Caco-2 (cell line): ENCODE data around the gene NSMCE3. TPM values are rescaled to one million over a fixed set of nuclear protein-coding genes. Genes with fewer than 3 reads are reported as not detected.

Experiments used
- BruUV-seq: library from RNA; stranded (reverse); fragments of 400-500 nt; replicated peaks from 2 replicates; lab custom pipeline; 2021; lab: Mats Ljungman, UMichigan
- CTCF ChIA-PET: fragments of 300-600 bp; sonication (Branson Sonifier 250); formaldehyde crosslinking; loops from one replicate; lab custom pipeline; 2022; ENCODE audit warnings: antibody characterized with exemption; lab: Charles Lee
- POLR2A ChIA-PET: fragments of 300-600 bp; sonication (Branson Sonifier 250); formaldehyde crosslinking; loops from one replicate; lab custom pipeline; 2022; ENCODE audit warnings: antibody characterized with exemption; lab: Charles Lee
- DNase-seq, 2 experiments: peaks; one replicate each; pipeline versions ENCODE4 v3.0.0 to v3.0.0-alpha.2; 2020 to 2022
- H3K27me3 ChIP-seq: replicated peaks from 2 replicates; pipeline ENCODE4 v1.6.0; 2011; ENCODE audit warnings: low read length; ENCODE audit not compliant: control insufficient read depth, insufficient read depth
- H3K36me3 ChIP-seq: 2 replicates; pipeline ENCODE4 v1.5.1; 2011; ENCODE audit warnings: low read length; ENCODE audit not compliant: control insufficient read depth, insufficient read depth
- H3K4me1 ChIP-seq: fragments of 250-450 bp; sonication (Bioruptor Pico); 2 replicates; pipeline ENCODE4 v1.5.1; 2020; ENCODE audit warnings: mild to moderate bottlenecking
- H3K4me3 ChIP-seq: 2 replicates; pipeline ENCODE4 v1.5.1; 2011; ENCODE audit warnings: low read depth, mild to moderate bottlenecking, control low read depth, low read length
- H3K9me3 ChIP-seq: fragments of 250-450 bp; sonication (Bioruptor Pico); 2 replicates; pipeline ENCODE4 v1.5.1; 2020; ENCODE audit warnings: mild to moderate bottlenecking, moderate library complexity
- H3K27ac Mint-ChIP-seq: one replicate; pipeline ENCODE4 v1.8.0; 2022; ENCODE audit warnings: mixed read lengths; ENCODE audit not compliant: unreplicated experiment
- H3K27me3 Mint-ChIP-seq: one replicate; pipeline ENCODE4 v1.8.0; 2022; ENCODE audit warnings: mixed read lengths; ENCODE audit not compliant: insufficient read depth, unreplicated experiment
- H3K36me3 Mint-ChIP-seq: one replicate; pipeline ENCODE4 v1.8.0; 2022; ENCODE audit warnings: mild to moderate bottlenecking, mixed read lengths; ENCODE audit not compliant: insufficient read depth, unreplicated experiment
- H3K4me1 Mint-ChIP-seq: one replicate; pipeline ENCODE4 v1.8.0; 2022; ENCODE audit warnings: low read depth, mixed read lengths; ENCODE audit not compliant: unreplicated experiment
- H3K4me3 Mint-ChIP-seq: one replicate; pipeline ENCODE4 v1.8.0; 2022; ENCODE audit warnings: mild to moderate bottlenecking, moderate library complexity, mixed read lengths; ENCODE audit not compliant: unreplicated experiment
- H3K9me3 Mint-ChIP-seq: one replicate; pipeline ENCODE4 v1.8.0; 2022; ENCODE audit warnings: mixed read lengths; ENCODE audit not compliant: unreplicated experiment
- intact Hi-C: fragments of 100-400 bp; cut with micrococcal nuclease; formaldehyde crosslinking; loops from one replicate; pipeline ENCODE4 v1.10.0; 2022; ENCODE audit not compliant: unreplicated experiment
- total RNA-seq: library from RNA; stranded (reverse); gene quantifications from 2 replicates; pipeline ENCODE4 v1.2.3, GENCODE V29; 2022
- TF ChIP-seq, protein P1 (sequence below), 2 experiments: fragments of 200-600 bp in 1 of 2; IDR thresholded peaks; 1 replicate in 1 of 2; 2 replicates in 1 of 2; pipeline versions ENCODE4 v1.5.1 to v1.8.0; 2011 to 2022; ENCODE audit warnings: antibody characterized with exemption in 1 of 2, control low read depth in 1 of 2, inconsistent platforms in 1 of 2, low read depth in 1 of 2, low read length in 1 of 2, mild to moderate bottlenecking in 1 of 2, moderate library complexity in 1 of 2; ENCODE audit not compliant: insufficient read depth in 1 of 2, severe bottlenecking in 1 of 2, unreplicated experiment in 1 of 2

Gene NSMCE3
- total RNA-seq, 1 experiment from 2014 or later: 7.8 TPM

GRCh38 chr15:29223640-29224039 is 46.0 kb downstream of the NSMCE3 start:
- BruUV-seq: no TSS peak
- H3K9me3 Mint-ChIP-seq: no peaks in the 10 kb centered on the region
- TF ChIP-seq, protein P1, sequence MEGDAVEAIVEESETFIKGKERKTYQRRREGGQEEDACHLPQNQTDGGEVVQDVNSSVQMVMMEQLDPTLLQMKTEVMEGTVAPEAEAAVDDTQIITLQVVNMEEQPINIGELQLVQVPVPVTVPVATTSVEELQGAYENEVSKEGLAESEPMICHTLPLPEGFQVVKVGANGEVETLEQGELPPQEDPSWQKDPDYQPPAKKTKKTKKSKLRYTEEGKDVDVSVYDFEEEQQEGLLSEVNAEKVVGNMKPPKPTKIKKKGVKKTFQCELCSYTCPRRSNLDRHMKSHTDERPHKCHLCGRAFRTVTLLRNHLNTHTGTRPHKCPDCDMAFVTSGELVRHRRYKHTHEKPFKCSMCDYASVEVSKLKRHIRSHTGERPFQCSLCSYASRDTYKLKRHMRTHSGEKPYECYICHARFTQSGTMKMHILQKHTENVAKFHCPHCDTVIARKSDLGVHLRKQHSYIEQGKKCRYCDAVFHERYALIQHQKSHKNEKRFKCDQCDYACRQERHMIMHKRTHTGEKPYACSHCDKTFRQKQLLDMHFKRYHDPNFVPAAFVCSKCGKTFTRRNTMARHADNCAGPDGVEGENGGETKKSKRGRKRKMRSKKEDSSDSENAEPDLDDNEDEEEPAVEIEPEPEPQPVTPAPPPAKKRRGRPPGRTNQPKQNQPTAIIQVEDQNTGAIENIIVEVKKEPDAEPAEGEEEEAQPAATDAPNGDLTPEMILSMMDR (IDR thresholded peaks at IDR 0.05; ENCODE audit: insufficient read depth in 1 of 2, low read depth in 1 of 2, low read length in 1 of 2, severe bottlenecking in 1 of 2, unreplicated experiment in 1 of 2): no peak
- no peak overlapping the region for H3K27ac Mint-ChIP-seq
- Histone ChIP-seq H3K27me3 (no peaks in the 10 kb centered on the region), H3K36me3 (no peaks in the 10 kb centered on the region), H3K9me3 (no peaks in the 10 kb centered on the region; the same call in 1 of the 2 replicates), H3K4me1 (no peaks in the 10 kb centered on the region), H3K4me3 (no peak overlapping the region)
- DNase-seq: no peak
- no peak overlapping the region for H3K4me3 Mint-ChIP-seq
- intact Hi-C loops: no loop called here
- peaks cover 4% of the 10 kb centered on the region for H3K27me3 Mint-ChIP-seq
- ChIA-PET POLR2A (no interaction called here), CTCF (no interaction called here)
- no peaks in the 10 kb centered on the region for H3K4me1 Mint-ChIP-seq
- H3K36me3 Mint-ChIP-seq: no peaks in the 10 kb centered on the region

- Histone ChIP-seq H3K27me3 (no peaks in the 10 kb centered on the region), H3K9me3 (no peaks in the 10 kb centered on the region), H3K4me1 (no peaks in the 10 kb centered on the region), H3K4me3 (no peak overlapping the region), H3K36me3 (no peaks in the 10 kb centered on the region)
- H3K4me1 Mint-ChIP-seq: peaks cover 3% of the 10 kb centered on the region
- no peak for DNase-seq
- TF ChIP-seq, protein P1 (IDR thresholded peaks at IDR 0.05; ENCODE audit: insufficient read depth in 1 of 2, low read depth in 1 of 2, low read length in 1 of 2, severe bottlenecking in 1 of 2, unreplicated experiment in 1 of 2): no peak
- BruUV-seq: no TSS peak
- H3K27me3 Mint-ChIP-seq: peaks cover 4% of the 10 kb centered on the region
- no peak overlapping the region for H3K4me3 Mint-ChIP-seq
- no peaks in the 10 kb centered on the region for H3K36me3 Mint-ChIP-seq
- H3K9me3 Mint-ChIP-seq: no peaks in the 10 kb centered on the region
- intact Hi-C loops: no loop called here
- CTCF ChIA-PET: no interaction called here
- no peak overlapping the region for H3K27ac Mint-ChIP-seq
- POLR2A ChIA-PET: no interaction called here
Observed at GRCh38 chr15:29222129-29222853, 47.3 kb downstream of the NSMCE3 start.

DNA sequence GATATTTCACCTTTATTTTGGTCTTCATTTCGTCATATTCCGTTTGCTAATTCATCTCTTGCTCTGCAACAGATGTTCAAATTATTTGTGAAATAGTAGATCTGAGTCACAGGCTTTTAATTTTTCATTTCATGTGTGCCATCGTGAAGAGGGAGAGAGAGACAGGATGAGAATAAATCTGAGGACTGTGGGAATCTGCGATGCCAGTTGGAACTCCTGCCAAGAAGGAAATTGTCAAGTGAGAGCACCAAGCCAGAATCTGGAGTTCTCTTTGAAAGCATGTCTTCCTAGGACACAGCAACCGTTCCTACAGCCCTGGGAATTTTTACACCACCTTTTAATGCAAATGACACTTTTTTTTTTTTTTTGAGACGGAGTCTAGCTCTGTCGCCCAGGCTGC is 48.8 kb downstream of the NSMCE3 start:
- no peaks in the 10 kb centered on the region for H3K4me1 ChIP-seq
- DNase-seq: no peak
- TF ChIP-seq, protein P1 (IDR thresholded peaks at IDR 0.05; ENCODE audit: insufficient read depth in 1 of 2, low read depth in 1 of 2, low read length in 1 of 2, severe bottlenecking in 1 of 2, unreplicated experiment in 1 of 2): no peak
- no TSS peak for BruUV-seq
- ChIA-PET CTCF (no interaction called here), POLR2A (no interaction called here)
- H3K27me3 ChIP-seq: no peaks in the 10 kb centered on the region
- H3K4me3 ChIP-seq: no peak overlapping the region
- H3K36me3 Mint-ChIP-seq: no peaks in the 10 kb centered on the region
- no peak overlapping the region for H3K4me3 Mint-ChIP-seq
- H3K36me3 ChIP-seq: no peaks in the 10 kb centered on the region
- no peaks in the 10 kb centered on the region for H3K27me3 Mint-ChIP-seq
- peaks cover 11% of the 10 kb centered on the region for H3K4me1 Mint-ChIP-seq
- intact Hi-C loops: no loop called here
- H3K9me3 ChIP-seq: no peaks in the 10 kb centered on the region
- H3K27ac Mint-ChIP-seq: no peak overlapping the region
- H3K9me3 Mint-ChIP-seq: no peaks in the 10 kb centered on the region
